PC-9 (cell line): Measurements from ENCODE around the gene IQCN.

Experiments
- CTCF ChIP-seq: fragments of 200-600 bp; sonication (generic); conservative IDR thresholded peaks from 2 replicates; pipeline ENCODE4 v1.6.1; 2017; ENCODE audit warnings: mixed run types, antibody characterized with exemption, mild to moderate bottlenecking, moderate library complexity
- EZH2 ChIP-seq: fragments of 200-600 bp; sonication (generic); IDR thresholded peaks from 2 replicates; pipeline ENCODE4 v1.8.0; 2017; ENCODE audit warnings: antibody characterized with exemption, low read depth

- TF ChIP-seq EZH2 (no peak), CTCF (no peak)
Measured at GRCh38 chr19:18286973-18287635, 12.9 kb upstream of the IQCN start.
